NOMO-1 treated with dmso at 0.1 percent for 144 hours (cell line): Measurements from ENCODE around the gene PNCK.
"Not testable (repeated sequence)": the region's sequence is repeated elsewhere in the genome, so short reads cannot be mapped to it uniquely, and the experiment has no call there.

Experiments used
- DNase-seq: peaks from one replicate; lab custom pipeline; 2025; ENCODE audit not compliant: unreplicated experiment; lab: John Stamatoyannopoulos, UW

PNCK gene

DNA sequence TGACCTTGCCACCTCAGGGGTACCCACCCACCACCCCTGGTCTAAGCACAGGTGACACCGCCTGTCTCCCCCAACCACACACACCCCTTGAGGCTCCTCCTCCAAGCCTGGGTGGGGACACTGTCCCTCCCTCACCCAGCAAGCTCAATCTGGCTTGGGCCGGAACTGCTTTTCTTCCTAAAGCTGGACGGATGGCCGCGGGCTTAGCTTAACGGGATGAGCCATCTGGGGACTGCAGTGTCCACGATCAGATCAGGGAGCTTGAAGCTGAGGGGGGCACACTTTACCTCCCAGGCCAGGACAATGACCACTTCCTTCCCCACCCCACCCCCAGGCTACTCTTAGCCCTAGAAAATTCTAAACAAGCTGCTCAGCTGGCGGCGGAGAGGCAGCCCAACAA, 13.1 kb upstream of the PNCK start:
- DNase-seq = no peak

DNA sequence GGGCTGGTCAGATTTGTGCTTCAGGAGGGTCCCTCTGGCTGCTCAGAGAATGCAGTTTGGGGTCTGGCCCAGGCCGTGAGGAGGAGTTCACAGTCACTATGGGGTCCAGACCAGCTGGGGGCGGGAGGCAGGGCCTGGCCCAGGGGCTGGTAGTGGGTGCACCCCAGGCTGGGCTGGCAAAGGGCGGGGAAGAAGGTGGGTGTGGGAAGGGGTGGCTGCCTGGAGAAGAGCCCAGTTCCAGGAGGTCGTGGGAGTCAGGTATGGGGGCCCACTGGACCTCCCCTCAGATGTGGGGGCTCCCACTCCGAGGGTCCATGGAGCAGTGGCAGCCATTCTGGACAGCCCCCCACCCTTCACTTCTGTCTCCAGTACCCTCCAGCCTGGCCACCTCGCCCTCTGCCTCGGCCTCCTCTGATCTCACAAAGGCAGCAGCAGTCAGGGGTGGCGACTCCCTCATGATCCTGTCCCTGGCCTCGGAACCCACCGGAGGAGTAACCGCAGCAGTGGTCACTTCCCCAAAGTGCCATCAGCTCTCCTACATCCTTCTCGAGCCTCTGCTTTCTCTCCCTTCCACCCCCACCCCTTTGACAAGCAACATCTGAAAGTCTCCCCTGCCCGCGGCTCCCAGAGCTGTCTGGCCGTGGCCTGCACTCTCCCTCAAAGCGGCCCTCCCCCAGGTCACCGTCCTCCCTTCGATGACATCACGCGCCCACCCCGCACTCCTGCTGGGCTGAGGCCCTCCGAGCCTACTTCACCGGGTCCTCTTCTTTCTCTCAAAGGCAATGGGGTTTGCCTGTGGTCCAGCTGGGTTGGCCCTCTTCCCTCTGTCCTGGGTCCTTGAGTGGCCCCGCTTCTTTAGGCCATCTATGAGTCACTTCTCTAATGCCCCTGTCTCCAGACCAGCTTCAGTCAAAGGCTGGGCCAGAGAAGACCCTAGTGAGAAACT, 12.4 kb upstream of the PNCK start:
- DNase-seq = no peak

DNA sequence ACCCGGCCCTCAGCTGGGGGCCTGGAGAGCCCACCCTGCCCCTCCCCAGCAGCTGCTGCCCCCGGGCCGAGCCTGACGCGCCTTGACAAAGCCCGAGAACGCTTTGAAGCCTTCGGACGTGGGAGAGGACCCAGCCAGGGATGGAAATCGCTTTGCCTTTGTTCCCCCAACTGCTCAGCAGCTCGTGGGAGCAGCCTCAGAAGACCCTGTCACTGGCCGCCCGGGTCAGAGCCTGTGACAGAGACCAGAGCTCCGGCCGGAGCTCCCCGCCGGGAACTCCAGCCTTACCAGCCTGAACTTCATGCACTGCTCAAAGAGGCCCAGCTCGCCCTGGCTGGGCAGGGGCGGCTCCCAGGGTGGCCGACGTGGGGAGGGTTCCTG, 11.5 kb upstream of the PNCK start:
- DNase-seq = no peak

DNA sequence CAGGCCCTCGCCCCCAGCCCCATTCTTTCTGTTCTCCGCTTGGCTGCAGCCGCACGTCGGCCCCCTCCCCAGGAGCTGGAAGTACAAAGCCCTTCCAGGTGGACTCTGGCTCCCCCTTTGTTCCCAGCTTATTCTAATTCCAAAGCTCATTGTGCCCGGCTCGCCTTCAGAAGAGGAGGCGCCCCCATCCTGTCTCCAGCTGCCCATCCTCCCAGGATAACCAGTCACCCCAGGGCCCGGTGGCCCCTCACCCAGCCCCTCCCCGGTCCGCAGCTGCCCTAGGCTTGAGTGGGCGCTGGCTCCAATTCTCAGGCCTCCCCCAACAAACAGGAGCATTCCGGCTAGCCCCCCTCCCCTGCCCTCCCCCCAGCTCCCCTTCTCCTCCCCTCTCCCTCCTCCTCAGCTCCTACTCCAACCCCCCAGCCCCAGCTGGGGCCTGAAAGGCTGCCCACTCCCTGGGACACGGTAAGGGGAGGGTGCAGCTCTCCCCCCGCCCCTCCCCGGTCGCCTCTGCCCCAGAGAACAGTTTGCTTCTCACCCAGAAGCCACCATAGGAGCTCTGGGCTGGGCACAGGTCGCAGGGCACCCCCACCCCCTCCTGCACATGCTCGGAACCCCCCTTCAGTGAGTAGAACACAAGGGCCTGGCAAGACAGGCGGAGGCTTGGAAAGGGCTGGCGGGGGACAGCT, 11.0 kb upstream of the PNCK start:
- DNase-seq = no peak

DNA sequence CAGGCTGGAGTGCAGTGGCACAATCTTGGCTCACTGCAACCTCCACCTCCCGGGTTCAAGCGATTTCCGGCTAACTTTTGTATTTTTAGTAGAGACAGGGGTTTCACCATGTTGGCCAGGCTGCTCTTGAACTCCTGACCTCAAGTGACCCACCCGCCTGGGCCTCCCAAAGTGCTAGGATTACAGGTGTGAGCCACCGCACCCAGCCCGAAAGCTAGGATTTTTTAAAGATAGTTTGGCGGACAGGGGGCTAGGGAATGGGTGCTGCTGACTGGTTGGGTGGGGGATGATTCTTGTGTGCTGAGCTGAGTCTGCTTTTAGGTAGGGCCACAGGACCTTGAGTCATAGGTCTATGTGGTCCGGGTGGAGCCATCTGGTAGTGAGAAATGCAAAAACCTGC, 9.9 kb upstream of the PNCK start:
- DNase-seq = not testable (repeated sequence)

DNA sequence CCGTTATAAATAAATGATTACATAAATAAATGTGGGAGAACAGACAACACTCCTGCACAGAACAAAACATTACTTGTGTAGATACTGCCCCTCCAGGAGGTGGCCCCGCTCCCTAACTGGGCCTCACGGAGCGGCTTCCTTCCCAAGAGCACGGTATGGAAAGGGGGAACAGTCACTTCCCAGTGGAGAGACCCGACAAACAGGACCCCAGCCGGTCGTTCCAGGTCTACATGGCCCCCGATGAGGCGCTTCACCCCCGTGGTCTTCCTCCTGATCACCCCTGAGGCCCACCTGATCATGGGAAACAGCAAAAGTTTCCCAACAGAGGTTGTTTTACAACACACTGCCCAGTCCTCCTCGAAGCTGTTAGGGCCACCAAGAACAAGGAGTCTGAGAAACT, 7.6 kb upstream of the PNCK start:
- DNase-seq = no peak

DNA sequence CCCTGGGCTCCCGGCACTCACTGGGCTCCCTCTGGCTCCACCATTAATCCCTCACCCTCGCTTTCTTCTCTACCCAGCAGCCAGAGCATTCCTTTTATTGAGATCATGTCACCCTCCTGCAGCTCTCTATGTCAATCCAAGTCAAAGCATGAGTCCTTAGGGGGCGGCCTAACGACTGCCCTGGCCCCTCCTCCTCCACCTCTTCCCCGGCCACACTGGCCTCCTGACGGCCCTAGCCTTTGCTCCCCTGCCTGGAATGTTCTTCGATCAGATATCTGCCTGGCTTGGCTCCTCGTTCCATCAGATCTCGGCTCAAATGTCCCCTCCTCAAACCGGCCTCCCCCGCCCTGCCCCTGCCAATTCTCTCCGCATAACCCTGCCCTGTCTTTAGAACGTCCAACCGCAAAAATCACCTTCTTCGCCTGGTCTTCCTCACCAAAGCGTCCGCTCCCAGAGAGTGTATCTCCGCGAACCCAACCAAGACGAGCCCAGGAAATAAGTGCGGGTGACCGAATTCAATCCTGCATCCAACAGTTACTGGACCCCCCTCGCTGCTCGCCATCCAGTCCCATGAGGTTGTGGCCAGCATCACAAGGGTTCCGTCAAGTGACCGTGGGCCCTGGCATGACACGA, 722 bp upstream of the PNCK start:
- no peak for DNase-seq

DNA sequence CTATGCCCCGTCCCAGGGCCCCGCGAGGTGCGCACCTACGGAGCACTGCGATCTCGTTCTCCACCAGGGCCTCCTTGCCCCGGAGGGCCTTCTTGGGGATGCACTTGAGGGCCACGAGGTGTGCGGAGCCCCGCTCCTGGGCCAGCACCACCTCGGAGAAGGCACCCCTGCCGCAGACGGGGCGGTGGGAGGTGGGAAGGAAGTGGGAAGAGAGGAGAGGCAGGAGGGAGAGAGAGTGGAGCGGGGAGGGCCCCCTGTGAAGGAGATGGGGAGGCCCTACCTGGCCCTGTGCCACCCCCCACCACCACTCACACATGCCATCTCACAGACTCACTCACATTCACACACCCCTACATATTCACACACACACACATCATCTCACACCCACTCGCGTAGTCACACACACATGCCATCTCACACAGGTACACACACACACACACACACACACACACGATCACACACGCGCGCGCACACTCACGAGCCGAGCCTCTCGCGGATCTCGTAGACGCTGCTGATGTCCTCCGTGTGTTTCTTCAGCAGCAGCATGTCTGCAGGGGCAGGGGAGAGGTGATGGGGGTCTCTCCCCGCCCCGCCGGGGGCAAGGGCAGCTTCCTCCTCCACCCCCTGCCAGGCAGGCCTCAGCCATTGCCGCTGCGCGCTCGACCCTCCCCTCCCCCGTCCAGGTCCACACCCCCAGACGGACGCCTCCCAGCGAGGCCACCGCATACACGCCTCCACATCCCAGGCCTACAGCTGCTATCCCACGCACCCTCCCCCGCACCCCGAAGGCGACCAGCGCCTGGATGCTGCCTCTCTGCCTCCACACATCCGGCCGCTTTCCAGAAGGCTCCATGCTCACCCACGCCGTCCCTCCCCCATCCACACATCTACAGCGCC, 834 bp downstream of the PNCK start:
- no peak for DNase-seq

DNA sequence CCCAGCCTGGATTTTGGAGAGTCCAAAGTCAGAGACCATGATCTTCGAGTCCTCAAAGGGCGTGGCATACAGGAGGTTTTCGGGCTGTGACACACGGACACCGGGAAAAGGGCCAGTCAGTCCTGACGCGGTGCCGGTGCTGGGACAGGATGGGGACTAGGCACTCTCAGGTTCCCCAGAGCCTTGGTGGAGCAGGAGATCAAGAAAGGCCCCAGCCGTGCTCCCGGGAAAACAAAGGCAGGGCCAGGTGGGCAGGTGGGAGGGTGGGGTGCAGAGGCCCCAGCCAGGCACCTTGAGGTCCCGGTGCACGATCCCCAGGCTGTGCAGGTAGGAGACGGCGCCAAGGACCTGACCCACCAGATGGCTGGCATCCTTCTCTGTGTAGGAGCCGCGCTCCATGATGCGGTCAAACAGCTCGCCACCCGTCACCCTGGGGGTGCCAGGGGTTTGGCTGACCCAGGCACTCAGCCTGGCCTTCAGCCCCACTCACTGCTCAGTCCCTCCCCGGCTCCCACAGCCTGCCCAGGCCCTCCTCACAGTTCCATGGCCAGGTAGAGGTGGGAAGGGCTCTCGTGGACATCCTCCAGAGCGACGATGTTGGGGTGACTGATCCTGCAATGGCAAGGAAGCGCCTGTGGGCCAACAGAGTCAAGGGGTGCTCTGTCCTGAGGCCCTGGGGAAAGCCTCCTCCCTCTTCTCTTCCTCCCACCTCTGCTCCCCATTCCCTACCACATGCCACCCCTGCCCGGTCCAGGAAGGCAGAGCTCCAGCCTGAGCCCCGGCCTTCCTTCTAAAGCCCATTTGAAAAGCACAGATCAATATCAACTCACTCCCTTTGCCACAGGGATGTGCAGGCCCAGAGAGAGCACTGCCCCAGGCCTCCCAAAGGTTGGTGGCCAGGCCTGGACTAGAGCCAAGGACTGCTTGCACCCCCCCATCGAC, 1.8 kb downstream of the PNCK start:
- no peak for DNase-seq

DNA sequence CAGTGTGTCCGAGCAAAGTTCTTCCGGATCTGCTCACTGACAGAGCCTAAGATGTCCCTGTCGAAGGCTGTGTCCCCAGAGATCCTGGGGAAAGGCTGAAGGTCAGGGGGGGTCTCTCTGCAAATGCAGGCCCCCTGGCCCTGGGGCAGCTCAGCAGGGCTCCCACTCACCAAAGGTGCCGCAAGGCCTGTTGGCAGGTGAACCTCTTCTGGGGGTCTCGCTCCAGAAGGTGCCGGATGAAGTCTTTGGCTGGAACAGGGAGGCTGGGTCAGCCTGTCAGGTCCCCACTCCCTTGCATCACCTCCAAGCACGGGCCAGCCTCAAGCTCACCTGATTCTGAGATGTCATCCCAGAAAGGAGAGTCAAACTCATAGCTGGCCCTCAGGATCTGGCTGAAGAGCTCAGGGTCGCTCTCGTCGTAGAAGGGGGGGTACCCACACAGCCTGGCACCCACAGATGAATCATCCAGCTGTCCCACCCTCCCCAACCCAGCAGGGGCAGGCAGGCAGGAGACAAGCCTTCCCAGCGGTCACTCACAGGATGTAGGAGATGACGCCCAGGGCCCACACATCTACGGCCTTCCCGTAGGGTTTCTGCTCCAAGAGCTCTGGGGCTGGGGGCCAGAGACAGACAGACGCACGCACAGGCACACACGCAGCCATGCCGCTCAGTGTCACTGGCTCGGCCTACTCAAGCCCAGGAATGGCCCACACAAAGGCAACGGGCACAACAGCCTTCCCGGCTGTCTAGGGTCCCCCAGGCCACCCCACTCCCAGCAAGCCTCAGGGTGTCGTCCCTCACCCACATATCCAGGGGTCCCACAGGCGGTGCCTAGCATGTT, 2.6 kb downstream of the PNCK start:
- no peak for DNase-seq

DNA sequence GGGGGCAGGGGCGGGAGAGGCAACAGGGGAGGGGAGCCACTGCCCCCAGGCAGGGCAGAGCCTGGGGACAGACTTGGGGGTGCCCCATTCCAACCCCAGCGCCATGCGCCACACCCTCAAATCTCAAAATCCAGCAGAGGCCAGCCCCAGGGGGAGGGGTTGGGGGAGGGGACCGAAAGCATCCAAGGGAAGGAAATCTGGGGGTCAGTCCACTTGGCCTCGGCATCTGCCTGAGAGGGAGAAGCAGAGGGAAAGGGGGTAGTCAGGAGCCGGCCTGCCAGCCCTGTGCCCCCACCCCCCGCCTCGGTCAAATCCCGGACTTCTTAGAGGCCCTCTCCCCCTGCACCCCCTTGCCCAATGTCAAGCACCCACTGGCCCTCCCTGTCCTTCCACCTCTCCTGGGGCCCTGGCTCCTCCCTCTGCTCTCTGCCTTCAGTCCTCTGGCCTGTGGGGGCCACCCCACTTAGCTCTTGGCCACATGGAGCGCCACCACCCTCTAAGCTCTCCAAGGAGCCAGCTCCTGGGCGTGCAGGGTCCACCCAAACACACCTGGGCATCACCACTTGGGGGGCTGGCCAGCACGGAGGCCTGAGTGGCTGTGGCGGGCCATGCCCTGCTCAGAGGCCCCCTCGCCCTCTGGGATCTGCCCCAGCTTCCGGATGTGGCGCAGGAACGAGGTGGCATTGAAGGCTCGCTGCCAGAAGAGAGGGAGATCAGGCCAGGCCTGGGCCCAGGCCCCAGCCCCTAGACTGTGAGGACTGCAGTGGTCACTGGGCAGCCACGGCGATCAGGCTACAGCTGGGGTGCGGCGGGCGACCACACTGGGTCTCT, 3.5 kb downstream of the PNCK start:
- DNase-seq = no peak

DNA sequence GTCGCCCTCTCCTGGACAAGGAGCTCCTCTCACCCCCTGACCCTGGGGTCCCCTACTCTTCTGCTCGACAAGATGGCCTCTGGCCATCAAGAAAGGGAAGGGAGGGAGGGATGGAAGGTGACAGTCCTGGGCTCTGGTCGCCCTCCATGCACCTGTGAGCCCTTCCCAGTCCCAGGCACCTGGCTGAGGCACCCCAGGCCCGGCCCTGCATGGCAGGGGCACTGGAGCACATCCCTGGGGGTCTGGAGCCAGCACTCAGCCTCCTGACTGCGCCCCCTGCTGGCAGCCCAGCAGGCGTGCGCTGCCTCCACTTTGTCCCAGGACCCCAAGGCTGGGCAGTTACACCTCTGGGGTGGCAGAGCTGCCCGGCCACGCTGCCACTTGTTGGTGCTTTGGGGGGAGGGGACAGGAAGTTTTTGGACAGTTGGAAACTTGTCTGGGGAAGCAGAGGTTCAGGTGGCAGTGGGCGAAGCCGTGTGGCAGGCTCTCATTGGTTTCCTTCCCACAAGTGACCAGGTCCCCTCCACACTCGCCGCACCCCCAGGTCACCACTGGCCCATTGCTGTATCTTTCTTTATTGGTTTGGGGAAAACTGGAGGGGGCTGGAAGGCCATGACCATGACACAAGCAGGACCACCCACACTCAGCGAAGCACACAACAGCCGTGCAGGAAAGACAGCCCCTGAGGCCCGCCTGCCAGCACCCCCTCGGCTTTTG, 4.3 kb downstream of the PNCK start:
- DNase-seq = no peak

DNA sequence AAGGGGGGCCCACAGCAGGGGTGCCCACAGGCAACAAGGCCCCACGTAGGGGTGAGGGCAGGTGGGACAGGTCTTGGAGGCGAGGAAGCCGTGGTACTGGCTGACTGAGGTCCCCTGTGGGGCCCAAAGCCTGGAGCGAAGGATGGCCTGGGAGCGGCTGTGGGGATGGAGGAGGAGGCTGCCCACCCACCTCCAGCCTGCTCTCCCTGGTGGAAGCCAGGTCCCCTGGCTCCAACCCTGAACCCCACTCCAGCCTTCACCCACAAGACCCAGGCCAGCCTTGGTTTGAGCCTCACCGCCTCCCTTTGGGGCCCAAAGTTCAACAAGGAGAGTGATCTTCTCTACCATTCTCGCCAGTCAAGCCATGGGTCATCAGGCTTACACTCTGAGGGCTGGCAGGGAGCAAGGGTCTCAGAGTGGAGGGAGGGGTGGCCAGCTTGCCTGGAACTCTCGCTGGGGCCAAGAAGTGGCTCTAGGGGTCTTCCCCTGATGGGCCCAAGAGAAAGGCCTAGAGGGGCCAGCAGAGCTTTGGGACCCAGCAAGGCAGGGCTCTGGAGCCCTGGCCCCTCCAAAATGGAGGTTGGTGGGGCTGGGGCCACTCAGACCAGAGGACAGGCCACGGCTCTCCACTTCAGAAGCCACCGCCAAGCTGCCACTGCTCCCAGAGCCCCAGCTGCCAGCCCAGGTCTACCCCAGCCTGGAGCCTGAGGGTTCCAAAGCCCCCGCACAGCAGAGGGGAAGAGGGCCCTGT, 5.0 kb downstream of the PNCK start:
- no peak for DNase-seq

DNA sequence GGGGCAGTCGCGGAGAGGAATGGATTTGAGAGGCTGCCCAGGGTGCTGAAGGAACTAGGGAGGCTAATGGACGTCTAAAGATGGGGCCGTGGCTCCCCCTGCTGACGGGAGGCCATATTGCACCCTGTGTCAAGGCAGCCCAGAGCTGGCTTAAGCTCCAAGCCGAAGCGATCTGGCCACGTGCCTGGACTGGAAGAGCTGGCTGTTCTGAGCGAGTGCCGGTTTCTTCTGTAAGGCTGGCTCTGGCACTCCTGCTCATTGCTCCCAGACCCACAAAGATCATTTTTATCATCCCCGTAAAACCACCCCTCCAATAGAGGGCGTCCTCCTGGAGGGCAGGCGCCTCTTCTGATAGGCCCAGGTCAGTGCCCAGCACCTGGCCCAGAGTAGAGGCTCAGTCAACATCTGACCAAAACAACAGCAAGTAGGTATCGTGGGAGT, 5.6 kb downstream of the PNCK start:
- peak; percentile 46 for DNase-seq

DNA sequence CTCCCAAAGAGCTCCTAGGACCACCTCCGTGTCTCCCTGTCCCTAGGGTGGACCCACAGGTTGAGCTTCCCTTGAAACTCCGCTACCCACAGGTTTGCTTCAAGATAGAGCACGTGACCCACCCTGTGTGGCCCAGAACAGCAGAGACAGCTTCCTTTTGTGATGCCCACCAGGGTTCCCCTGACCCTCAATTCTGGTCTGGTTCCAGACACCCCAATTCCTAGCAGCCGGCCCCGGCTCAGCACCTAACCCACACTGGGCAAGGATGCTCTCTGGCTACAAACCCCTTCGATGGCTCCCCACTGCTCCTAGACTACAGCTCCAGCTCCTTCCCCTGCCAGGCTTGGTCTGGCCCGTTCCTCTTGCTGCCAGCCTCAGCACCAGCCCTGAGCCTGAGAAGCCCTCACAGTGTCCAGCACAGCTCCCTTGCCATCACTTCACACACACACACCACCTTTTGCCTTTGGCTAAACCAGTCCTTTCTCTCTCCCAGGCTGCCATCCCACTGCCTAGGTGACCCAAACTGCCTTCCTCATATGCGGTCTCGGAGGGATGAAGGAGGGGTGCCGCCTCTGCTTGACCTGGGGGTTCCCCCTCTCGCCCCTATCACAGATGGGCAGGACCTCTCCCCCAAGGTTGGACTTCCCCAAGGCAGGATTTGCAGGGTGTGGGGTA, 6.2 kb downstream of the PNCK start:
- DNase-seq = no peak

DNA sequence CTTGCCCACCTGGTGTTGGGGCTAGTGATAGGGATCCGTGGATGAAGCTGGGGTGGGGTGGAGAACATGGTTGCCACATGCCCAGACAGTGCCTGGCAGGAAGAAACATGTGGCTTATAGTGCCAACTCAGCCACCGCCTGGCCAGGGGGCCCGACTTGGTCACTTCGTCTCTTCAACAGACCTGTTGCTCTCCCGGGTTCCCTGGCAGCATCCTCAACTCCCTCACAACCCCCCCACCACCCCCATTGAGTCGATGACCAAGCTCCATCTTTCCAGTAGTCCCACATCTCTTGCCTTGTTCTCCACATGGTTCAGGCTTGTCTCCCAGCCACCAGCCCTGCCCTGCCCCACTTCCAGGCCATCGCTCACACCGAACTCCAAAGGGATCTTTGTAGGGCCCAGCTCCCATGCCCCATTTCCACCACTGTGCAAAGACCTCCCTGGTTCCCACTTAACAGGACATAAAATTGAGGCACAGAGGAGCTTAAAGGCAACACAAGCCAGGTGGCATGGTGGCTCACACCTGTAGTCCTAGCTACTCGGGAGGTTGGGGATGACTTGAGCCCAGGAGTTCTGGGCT, 7.8 kb downstream of the PNCK start:
- DNase-seq = no peak
